NK-92 (cell line): ENCODE data around the gene RNASE11.
"Not testable (repeated sequence)": the region's sequence is repeated elsewhere in the genome, so short reads cannot be mapped to it uniquely, and the experiment has no call there.

ENCODE experiments used
- DNase-seq: peaks from one replicate; lab custom pipeline; 2025; ENCODE audit not compliant: unreplicated experiment; lab: John Stamatoyannopoulos, UW

RNASE11 gene

GRCh38 chr14:20614038-20614840, 26.4 kb upstream of the RNASE11 start:
- no peak for DNase-seq

- no peak for DNase-seq
Observed at GRCh38 chr14:20613094-20614037, 25.6 kb upstream of the RNASE11 start.

GRCh38 chr14:20612403-20612802, 24.6 kb upstream of the RNASE11 start:
- DNase-seq = no peak

GRCh38 chr14:20611277-20611676, 23.5 kb upstream of the RNASE11 start:
- no peak for DNase-seq

- no peak for DNase-seq
Observed at GRCh38 chr14:20610002-20610765, 22.4 kb upstream of the RNASE11 start.

GRCh38 chr14:20609215-20610001, 21.6 kb upstream of the RNASE11 start:
- DNase-seq = no peak

GRCh38 chr14:20608383-20609110, 20.7 kb upstream of the RNASE11 start:
- DNase-seq = no peak

- no peak for DNase-seq
Observed at GRCh38 chr14:20607617-20608016, 19.8 kb upstream of the RNASE11 start.

GRCh38 chr14:20606902-20607242, 19.1 kb upstream of the RNASE11 start:
- DNase-seq = no peak

- no peak for DNase-seq
Observed at GRCh38 chr14:20606190-20606901, 18.5 kb upstream of the RNASE11 start.

- no peak for DNase-seq
Observed at GRCh38 chr14:20603813-20604690, 16.3 kb upstream of the RNASE11 start.

- DNase-seq = no peak
Observed at GRCh38 chr14:20602583-20602982, 14.8 kb upstream of the RNASE11 start.

- no peak for DNase-seq
Observed at GRCh38 chr14:20601522-20601921, 13.7 kb upstream of the RNASE11 start.

- DNase-seq = no peak
Observed at GRCh38 chr14:20597108-20597507, 9.3 kb upstream of the RNASE11 start.

- DNase-seq = not testable (repeated sequence)
Observed at GRCh38 chr14:20595726-20596125, 7.9 kb upstream of the RNASE11 start.

GRCh38 chr14:20592574-20592973, 4.8 kb upstream of the RNASE11 start:
- DNase-seq = no peak

GRCh38 chr14:20591235-20591634, 3.4 kb upstream of the RNASE11 start, which contains the start of gene RNASE12:
Gene RNASE12, minus strand, starts transcription at chr14:20591376. Its CDS starts 653 bp downstream, at chr14:20590723.
- DNase-seq = no peak

GRCh38 chr14:20583908-20584307, 3.9 kb downstream of the RNASE11 start:
- DNase-seq = no peak
